ENCODE measurements around the gene P2RX7.

P2RX7 gene

GRCh38 chr12:121111684-121112083 lies 21.0 kb upstream of the P2RX7 start:
- no peak for DNase-seq

- no peak for DNase-seq
These were observed 20.2 kb upstream of the P2RX7 start for GRCh38 chr12:121112496-121112895.

- no peak for DNase-seq
These were observed 19.6 kb upstream of the P2RX7 start for GRCh38 chr12:121113057-121113456.

GRCh38 chr12:121114019-121114639 lies 18.5 kb upstream of the P2RX7 start:
- DNase-seq = no peak

GRCh38 chr12:121114806-121115205 lies 17.9 kb upstream of the P2RX7 start:
- no peak for DNase-seq

- no peak for DNase-seq
These were observed 17.1 kb upstream of the P2RX7 start for GRCh38 chr12:121115530-121115929.

GRCh38 chr12:121116318-121117225 lies 16.1 kb upstream of the P2RX7 start:
- no peak for DNase-seq

GRCh38 chr12:121117226-121117777 lies 15.4 kb upstream of the P2RX7 start:
- DNase-seq = no peak

GRCh38 chr12:121120323-121120722 lies 12.4 kb upstream of the P2RX7 start:
- peak; percentile 31 for DNase-seq

- DNase-seq = no peak
These were observed 11.5 kb upstream of the P2RX7 start for GRCh38 chr12:121120989-121121755.

- DNase-seq = no peak
These were observed 10.9 kb upstream of the P2RX7 start for GRCh38 chr12:121121805-121122204.

- DNase-seq = no peak
These were observed 9.2 kb upstream of the P2RX7 start for GRCh38 chr12:121123488-121123887.

GRCh38 chr12:121124402-121125109 lies 8.1 kb upstream of the P2RX7 start:
- peak; percentile 96 for DNase-seq

- no peak for DNase-seq
These were observed 5.2 kb upstream of the P2RX7 start for GRCh38 chr12:121127501-121127900.

- peak; percentile 30 for DNase-seq
These were observed 3.5 kb upstream of the P2RX7 start for GRCh38 chr12:121128908-121129810.

GRCh38 chr12:121129811-121130147 lies 2.9 kb upstream of the P2RX7 start:
- no peak for DNase-seq

GRCh38 chr12:121130866-121131373 lies 1.8 kb upstream of the P2RX7 start:
- no peak for DNase-seq

GRCh38 chr12:121131941-121132341 lies 735 bp upstream of the P2RX7 start:
- no peak for DNase-seq

GRCh38 chr12:121133838-121134237 lies 1.2 kb downstream of the P2RX7 start:
- DNase-seq = no peak

GRCh38 chr12:121135320-121135719 lies 2.6 kb downstream of the P2RX7 start:
- DNase-seq = no peak

- no peak for DNase-seq
These were observed 4.8 kb downstream of the P2RX7 start for GRCh38 chr12:121137512-121137911.
